Activated CD8-positive, alpha-beta memory T cell treated with anti-CD3 and anti-CD28 coated beads for 4 hours (primary cell): ENCODE results near the gene IGFL2.
"Not testable (repeated sequence)": the region's sequence is repeated elsewhere in the genome, so short reads cannot be mapped to it uniquely, and the experiment has no call there.

Experiments
- DNase-seq, 2 donors: peaks; one replicate each; pipeline ENCODE4 v3.0.0-alpha.2; 2020; ENCODE audit warnings: low read depth in 2 of 2

The IGFL2 gene

GRCh38 chr19:46147791-46148288 lies at the start of gene IGFL2:
TSS of gene IGFL2 (plus strand) at chr19:46148238. CDS start at chr19:46148279, 41 bp downstream.
- no peak for DNase-seq

- DNase-seq: no peak
Measured at GRCh38 chr19:46100344-46100743, 47.7 kb upstream of the IGFL2 start.

GRCh38 chr19:46101293-46101692 lies 46.7 kb upstream of the IGFL2 start:
- no peak for DNase-seq

GRCh38 chr19:46102333-46102732 lies 45.7 kb upstream of the IGFL2 start:
- not testable (repeated sequence) for DNase-seq

- DNase-seq: no peak
Measured at GRCh38 chr19:46107371-46107770, 40.7 kb upstream of the IGFL2 start.

GRCh38 chr19:46109876-46110275 lies 38.2 kb upstream of the IGFL2 start:
- no peak for DNase-seq

GRCh38 chr19:46111376-46111775 lies 36.7 kb upstream of the IGFL2 start:
- DNase-seq: no peak

- no peak for DNase-seq
Measured at GRCh38 chr19:46112527-46112926, 35.5 kb upstream of the IGFL2 start.

- no peak for DNase-seq
Measured at GRCh38 chr19:46113726-46114125, 34.3 kb upstream of the IGFL2 start.

GRCh38 chr19:46115396-46116106 lies 32.5 kb upstream of the IGFL2 start:
- no peak for DNase-seq

- DNase-seq: no peak
Measured at GRCh38 chr19:46116121-46116520, 31.9 kb upstream of the IGFL2 start.

GRCh38 chr19:46118136-46118535 lies 29.9 kb upstream of the IGFL2 start:
- no peak for DNase-seq

- no peak for DNase-seq
Measured at GRCh38 chr19:46124638-46125115, 23.4 kb upstream of the IGFL2 start, which contains the start of gene IGFL3. TSS of gene IGFL3 (minus strand) at chr19:46124688. CDS start at chr19:46124649, 39 bp downstream.

- DNase-seq: no peak
Measured at GRCh38 chr19:46125447-46125846, 22.6 kb upstream of the IGFL2 start.

- no peak for DNase-seq
Measured at GRCh38 chr19:46126086-46126580, 21.9 kb upstream of the IGFL2 start.

- no peak for DNase-seq
Measured at GRCh38 chr19:46131485-46132143, 16.4 kb upstream of the IGFL2 start.

- DNase-seq: no peak
Measured at GRCh38 chr19:46132508-46133100, 15.4 kb upstream of the IGFL2 start.

GRCh38 chr19:46133101-46133627 lies 14.9 kb upstream of the IGFL2 start:
- no peak for DNase-seq

GRCh38 chr19:46133777-46134241 lies 14.2 kb upstream of the IGFL2 start:
- DNase-seq: no peak

GRCh38 chr19:46134527-46134926 lies 13.5 kb upstream of the IGFL2 start:
- DNase-seq: no peak

- no peak for DNase-seq
Measured at GRCh38 chr19:46137915-46138473, 10.0 kb upstream of the IGFL2 start.

- DNase-seq: no peak
Measured at GRCh38 chr19:46141421-46141820, 6.6 kb upstream of the IGFL2 start.
